ENCODE results near the gene MAML1.

MAML1 gene

GRCh38 chr5:179764056-179764455 is 31.4 kb downstream of the MAML1 start:
- TF ChIP-seq RARB (CRISPR knock-in tag; IDR thresholded peaks at IDR 0.05) (no peak), CSRNP3 (CRISPR knock-in tag; IDR thresholded peaks at IDR 0.05) (no peak), ESRRG (CRISPR knock-in tag; IDR thresholded peaks at IDR 0.05) (no peak), TOX (CRISPR knock-in tag; IDR thresholded peaks at IDR 0.05; ENCODE audit: borderline replicate concordance) (no peak), PATZ1 (CRISPR knock-in tag; IDR thresholded peaks at IDR 0.05; ENCODE audit: borderline replicate concordance) (no peak)
- no peak for ATAC-seq

- no peak for TF ChIP-seq ISL1 (CRISPR knock-in tag; IDR thresholded peaks at IDR 0.05)
- no peak for TF ChIP-seq ZNF8 (CRISPR knock-in tag; IDR thresholded peaks at IDR 0.05)
- TF ChIP-seq ZNF565 (CRISPR knock-in tag; conservative IDR thresholded peaks at IDR 0.05; ENCODE audit: low read depth), result no peak
- no peak for TF ChIP-seq POU6F1 (CRISPR knock-in tag; IDR thresholded peaks at IDR 0.05; ENCODE audit: borderline replicate concordance, low read depth)
- TF ChIP-seq SNAI2 (CRISPR knock-in tag; IDR thresholded peaks at IDR 0.05), result no peak
- TF ChIP-seq ZFP3 (CRISPR knock-in tag; IDR thresholded peaks at IDR 0.05), result peak; percentile 48; the same call in 1 of the 2 replicates
- no peak for TF ChIP-seq CSDC2 (CRISPR knock-in tag; IDR thresholded peaks at IDR 0.05)
- ATAC-seq, result peak; percentile 73
Measured at GRCh38 chr5:179765400-179765799, 32.8 kb downstream of the MAML1 start.

GRCh38 chr5:179766021-179766725 is 33.6 kb downstream of the MAML1 start:
- ATAC-seq, result peak; percentile 21
- TF ChIP-seq POU6F1 (CRISPR knock-in tag; IDR thresholded peaks at IDR 0.05; ENCODE audit: borderline replicate concordance, low read depth) (no peak), ZFP3 (CRISPR knock-in tag; IDR thresholded peaks at IDR 0.05) (no peak), SNAI2 (CRISPR knock-in tag; IDR thresholded peaks at IDR 0.05) (no peak), GLIS3 (CRISPR knock-in tag; IDR thresholded peaks at IDR 0.05) (no peak), ISL1 (CRISPR knock-in tag; IDR thresholded peaks at IDR 0.05) (no peak), CREB5 (CRISPR knock-in tag; IDR thresholded peaks at IDR 0.05; ENCODE audit: low read depth) (no peak), OSR1 (CRISPR knock-in tag; IDR thresholded peaks at IDR 0.05) (no peak), ZNF565 (CRISPR knock-in tag; conservative IDR thresholded peaks at IDR 0.05; ENCODE audit: low read depth) (no peak), PATZ1 (CRISPR knock-in tag; IDR thresholded peaks at IDR 0.05; ENCODE audit: borderline replicate concordance) (no peak), RARB (CRISPR knock-in tag; IDR thresholded peaks at IDR 0.05) (no peak), ESRRG (CRISPR knock-in tag; IDR thresholded peaks at IDR 0.05) (no peak), TSHZ2 (CRISPR knock-in tag; IDR thresholded peaks at IDR 0.05) (no peak), ZFP30 (CRISPR knock-in tag; IDR thresholded peaks at IDR 0.05) (no peak), TOX (CRISPR knock-in tag; IDR thresholded peaks at IDR 0.05; ENCODE audit: borderline replicate concordance) (no peak), BACH2 (CRISPR knock-in tag; IDR thresholded peaks at IDR 0.05; ENCODE audit: borderline replicate concordance) (no peak), TCF4 (CRISPR knock-in tag; IDR thresholded peaks at IDR 0.05; ENCODE audit: borderline replicate concordance) (no peak)

All from SK-N-SH treated with all-trans-retinoic acid at 6 μM for 48 hours (cell line).